Measurements from ENCODE around the gene SYCP1. TPM values are rescaled to one million over a fixed set of nuclear protein-coding genes. Genes with fewer than 3 reads are reported as not detected.
"Not testable (repeated sequence)": the region's sequence is repeated elsewhere in the genome, so short reads cannot be mapped to it uniquely, and the experiment has no call there.

Gene SYCP1
- total and polyA plus RNA-seq, 8 donors = not detected

DNA sequence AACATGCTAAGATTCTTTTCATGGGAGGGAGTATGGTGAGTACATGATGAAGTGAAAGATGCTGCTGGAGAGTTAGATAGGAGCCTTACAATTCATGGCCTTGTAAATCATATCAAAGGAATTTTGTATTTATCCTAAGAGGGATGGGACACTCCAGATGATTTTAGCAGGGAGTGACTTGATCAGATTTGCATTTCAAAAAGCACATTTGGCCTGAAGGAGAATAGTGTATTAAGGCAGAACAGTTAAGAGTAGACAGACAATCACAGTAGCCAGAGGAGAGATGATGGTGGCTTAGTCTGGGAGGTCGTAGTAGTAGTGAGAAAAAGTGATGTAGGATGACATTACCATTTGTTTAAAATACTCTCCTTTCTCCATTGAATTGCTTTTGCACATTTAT, 48.8 kb downstream of the SYCP1 start:
- Histone ChIP-seq H3K9me3 (no peaks in the 10 kb centered on the region), H3K4me3 (no peak overlapping the region), H3K27ac (no peak overlapping the region), H3K36me3 (no peaks in the 10 kb centered on the region), H3K27me3 (no peaks in the 10 kb centered on the region), H3K4me1 (no peaks in the 10 kb centered on the region)
- ATAC-seq (no peak), DNase-seq (no peak), FAIRE-seq (no peak)
- 61 to 63% methylated on average over 1 of the region's 1 CpG for WGBS, 2 donors
- intact Hi-C loops (cut with DNase I) = no loop called here
- TF ChIP-seq, protein P1, sequence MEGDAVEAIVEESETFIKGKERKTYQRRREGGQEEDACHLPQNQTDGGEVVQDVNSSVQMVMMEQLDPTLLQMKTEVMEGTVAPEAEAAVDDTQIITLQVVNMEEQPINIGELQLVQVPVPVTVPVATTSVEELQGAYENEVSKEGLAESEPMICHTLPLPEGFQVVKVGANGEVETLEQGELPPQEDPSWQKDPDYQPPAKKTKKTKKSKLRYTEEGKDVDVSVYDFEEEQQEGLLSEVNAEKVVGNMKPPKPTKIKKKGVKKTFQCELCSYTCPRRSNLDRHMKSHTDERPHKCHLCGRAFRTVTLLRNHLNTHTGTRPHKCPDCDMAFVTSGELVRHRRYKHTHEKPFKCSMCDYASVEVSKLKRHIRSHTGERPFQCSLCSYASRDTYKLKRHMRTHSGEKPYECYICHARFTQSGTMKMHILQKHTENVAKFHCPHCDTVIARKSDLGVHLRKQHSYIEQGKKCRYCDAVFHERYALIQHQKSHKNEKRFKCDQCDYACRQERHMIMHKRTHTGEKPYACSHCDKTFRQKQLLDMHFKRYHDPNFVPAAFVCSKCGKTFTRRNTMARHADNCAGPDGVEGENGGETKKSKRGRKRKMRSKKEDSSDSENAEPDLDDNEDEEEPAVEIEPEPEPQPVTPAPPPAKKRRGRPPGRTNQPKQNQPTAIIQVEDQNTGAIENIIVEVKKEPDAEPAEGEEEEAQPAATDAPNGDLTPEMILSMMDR (IDR thresholded peaks at IDR 0.05) = no peak

DNA sequence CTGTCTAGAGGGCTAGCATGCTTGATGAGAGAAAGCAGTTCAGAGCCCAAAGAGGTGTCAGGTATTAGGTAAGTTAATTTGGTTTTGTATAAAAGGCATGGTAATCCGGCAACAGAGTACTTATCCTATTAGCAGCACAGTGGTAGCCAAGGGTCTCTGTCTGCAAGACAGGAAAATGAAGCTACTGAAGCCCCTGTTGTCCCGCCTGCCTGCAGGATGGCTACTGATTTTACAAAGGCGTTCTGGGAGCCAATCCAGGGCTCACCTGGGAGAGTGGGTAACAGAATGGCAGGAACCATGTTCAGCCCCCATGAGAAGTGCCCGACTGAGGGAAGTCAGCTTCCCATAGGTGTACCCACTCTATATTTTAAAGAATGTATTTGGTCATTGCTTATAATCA, 61.1 kb downstream of the SYCP1 start:
- H3K4me1 ChIP-seq; intact Hi-C loops (cut with DNase I); H3K27ac ChIP-seq; H3K4me3 ChIP-seq; ATAC-seq; DNase-seq; H3K36me3 ChIP-seq; FAIRE-seq; H3K9me3 ChIP-seq; H3K27me3 ChIP-seq: not testable (repeated sequence)
- 65 to 71% methylated on average over 4 of the region's 4 CpGs for WGBS, 2 donors

DNA sequence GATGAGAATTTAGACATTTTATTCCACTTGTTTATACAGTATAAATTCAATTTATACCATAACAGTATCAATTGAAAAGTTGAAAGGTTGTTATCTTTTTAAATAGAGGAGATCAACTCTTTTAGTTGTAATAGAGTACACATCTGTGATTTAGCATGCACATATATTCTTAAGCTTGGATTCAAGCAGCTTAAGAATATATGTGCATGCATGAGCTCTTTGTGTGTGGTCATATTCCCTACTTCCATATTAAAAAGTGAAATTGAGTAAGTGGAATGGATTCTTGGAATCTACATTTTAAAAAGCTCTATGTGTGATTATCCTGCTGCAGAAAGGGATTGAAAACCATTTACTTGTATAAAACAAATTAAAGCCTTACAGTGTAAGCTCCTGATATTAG, 71.9 kb downstream of the SYCP1 start:
- no peak for ATAC-seq
- TF ChIP-seq, protein P1 (IDR thresholded peaks at IDR 0.05) = no peak
- Histone ChIP-seq H3K36me3 (no peaks in the 10 kb centered on the region), H3K27ac (no peak overlapping the region), H3K4me1 (no peaks in the 10 kb centered on the region), H3K9me3 (no peaks in the 10 kb centered on the region), H3K27me3 (peaks cover 0 to 5% (median 0%) of the 10 kb centered on the region in 4 donors), H3K4me3 (no peak overlapping the region)
- no peak for FAIRE-seq
- DNase-seq = no peak
- intact Hi-C loops (cut with DNase I) = no loop called here

DNA sequence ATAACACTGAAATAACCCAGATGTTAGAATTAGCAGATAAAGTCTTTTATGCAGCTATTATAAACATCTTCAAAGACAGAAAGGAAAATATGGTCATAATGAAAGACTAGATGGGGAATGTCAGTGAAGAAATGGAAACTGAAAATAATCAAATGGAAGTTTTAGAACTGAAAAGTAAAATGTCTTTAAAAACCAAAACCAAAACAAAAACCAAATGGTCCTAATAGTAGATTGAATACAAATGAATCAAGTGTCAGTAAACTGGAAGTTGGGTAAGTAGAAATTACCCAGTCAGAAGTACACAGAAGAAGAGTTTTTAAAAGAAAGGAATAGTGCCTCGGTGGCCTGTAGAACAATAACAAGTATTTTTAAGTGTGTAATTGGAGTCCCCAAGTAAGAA, 72.7 kb downstream of the SYCP1 start:
- TF ChIP-seq, protein P1 (IDR thresholded peaks at IDR 0.05) = no peak
- no peaks in the 10 kb centered on the region for H3K36me3 ChIP-seq
- H3K9me3 ChIP-seq = no peaks in the 10 kb centered on the region
- peaks cover 0 to 5% (median 0%) of the 10 kb centered on the region in 4 donors for H3K27me3 ChIP-seq
- intact Hi-C loops (cut with DNase I) = no loop called here
- no peaks in the 10 kb centered on the region for H3K4me1 ChIP-seq
- H3K27ac ChIP-seq = no peak overlapping the region
- no peak for DNase-seq
- H3K4me3 ChIP-seq = no peak overlapping the region
- ATAC-seq = no peak
- WGBS, 2 donors = 70 to 89% methylated on average over 1 of the region's 1 CpG
- FAIRE-seq = no peak

DNA sequence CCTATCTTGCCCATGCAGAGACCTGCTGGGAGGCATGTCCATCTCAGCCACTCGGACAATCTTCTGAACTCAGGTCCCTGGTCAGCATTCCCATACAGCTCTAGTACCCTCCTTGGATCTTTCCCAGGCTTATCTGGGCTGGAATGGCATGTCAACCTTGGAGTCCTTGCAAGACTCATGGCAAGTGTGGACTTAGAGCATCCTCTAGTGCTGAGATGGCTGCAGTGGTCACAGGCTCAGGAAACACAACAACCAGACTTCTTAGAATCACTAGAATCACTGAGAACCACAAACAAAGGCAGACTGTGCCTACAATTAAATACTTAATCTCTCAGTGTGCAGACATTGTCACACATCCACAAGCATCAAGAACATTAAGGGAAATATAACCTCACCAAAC, 101.9 kb downstream of the SYCP1 start:
- no peak for DNase-seq
- no peaks in the 10 kb centered on the region for H3K36me3 ChIP-seq
- H3K27ac ChIP-seq = no peak overlapping the region
- no peak overlapping the region for H3K4me3 ChIP-seq
- no peaks in the 10 kb centered on the region for H3K27me3 ChIP-seq
- H3K4me1 ChIP-seq = no peaks in the 10 kb centered on the region
- intact Hi-C loops (cut with DNase I) = no loop called here
- ATAC-seq = no peak
- no peaks in the 10 kb centered on the region for H3K9me3 ChIP-seq
- TF ChIP-seq, protein P1 (IDR thresholded peaks at IDR 0.05) = no peak
- WGBS, 2 donors = 38 to 46% methylated on average over 1 of the region's 1 CpG
- no peak for FAIRE-seq

DNA sequence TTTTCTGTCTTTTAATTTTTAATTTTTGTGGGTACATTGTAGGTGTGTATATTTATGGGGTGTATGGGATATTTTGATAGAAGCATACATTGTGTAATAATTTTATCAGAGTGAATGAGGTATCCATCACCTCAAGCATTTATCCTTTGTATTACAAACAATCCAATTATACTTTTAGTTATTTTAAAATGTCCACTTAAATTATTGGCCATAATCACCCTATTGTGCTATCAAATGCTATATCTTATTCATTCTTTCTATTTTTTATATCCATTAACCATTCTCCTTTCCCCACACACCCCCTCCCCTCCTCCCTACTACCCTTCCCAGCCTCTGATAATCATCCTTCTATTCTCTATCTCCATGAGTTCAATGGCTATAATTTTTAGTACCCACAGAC, 104.8 kb downstream of the SYCP1 start:
- DNase-seq (no peak), ATAC-seq (no peak), FAIRE-seq (no peak)
- H3K4me3 ChIP-seq = no peak overlapping the region
- no peaks in the 10 kb centered on the region for H3K9me3 ChIP-seq
- intact Hi-C loops (cut with DNase I) = no loop called here
- TF ChIP-seq, protein P1 (IDR thresholded peaks at IDR 0.05) = no peak
- no peaks in the 10 kb centered on the region for H3K27me3 ChIP-seq
- H3K27ac ChIP-seq = no peak overlapping the region
- no peaks in the 10 kb centered on the region for H3K36me3 ChIP-seq
- no peaks in the 10 kb centered on the region for H3K4me1 ChIP-seq
